Midbrain (tissue), 1 donor: Measurements from ENCODE around the gene RPL37.
"Not testable (repeated sequence)": the region's sequence is repeated elsewhere in the genome, so short reads cannot be mapped to it uniquely, and the experiment has no call there.

ENCODE experiments used
- DNase-seq: peaks from one replicate; lab custom pipeline; 2025; lab: John Stamatoyannopoulos, UW

The RPL37 gene

GRCh38 chr5:40796487-40796889 lies 38.5 kb downstream of the RPL37 start:
- DNase-seq = no peak

- not testable (repeated sequence) for DNase-seq
Observed at GRCh38 chr5:40794877-40795276, 40.1 kb downstream of the RPL37 start.

- not testable (repeated sequence) for DNase-seq
Observed at GRCh38 chr5:40794340-40794739, 40.7 kb downstream of the RPL37 start.

GRCh38 chr5:40792691-40793090 lies 42.3 kb downstream of the RPL37 start:
- DNase-seq = not testable (repeated sequence)

GRCh38 chr5:40791715-40792139 lies 43.3 kb downstream of the RPL37 start:
- no peak for DNase-seq

GRCh38 chr5:40790947-40791593 lies 44.0 kb downstream of the RPL37 start:
- DNase-seq = no peak

GRCh38 chr5:40788941-40789340 lies 46.1 kb downstream of the RPL37 start:
- DNase-seq = not testable (repeated sequence)

- no peak for DNase-seq
Observed at GRCh38 chr5:40787986-40788385, 47.0 kb downstream of the RPL37 start.

- not testable (repeated sequence) for DNase-seq
Observed at GRCh38 chr5:40786664-40787063, 48.4 kb downstream of the RPL37 start.

- no peak for DNase-seq
Observed at GRCh38 chr5:40784916-40785315, 50.1 kb downstream of the RPL37 start.

GRCh38 chr5:40784027-40784653 lies 50.9 kb downstream of the RPL37 start:
- DNase-seq = no peak

- DNase-seq = no peak
Observed at GRCh38 chr5:40781843-40782409, 53.1 kb downstream of the RPL37 start.

- no peak for DNase-seq
Observed at GRCh38 chr5:40780858-40781257, 54.2 kb downstream of the RPL37 start.

- no peak for DNase-seq
Observed at GRCh38 chr5:40780199-40780598, 54.8 kb downstream of the RPL37 start.

GRCh38 chr5:40779561-40779960 lies 55.5 kb downstream of the RPL37 start:
- DNase-seq = no peak

- DNase-seq = no peak
Observed at GRCh38 chr5:40778133-40778532, 56.9 kb downstream of the RPL37 start.

GRCh38 chr5:40776658-40776977 lies 58.4 kb downstream of the RPL37 start:
- no peak for DNase-seq

- no peak for DNase-seq
Observed at GRCh38 chr5:40775846-40776657, 59.0 kb downstream of the RPL37 start.
